ENCODE results near the gene MTHFD1L.

GRCh38 chr6:150992262-150992661, 126.8 kb downstream of the MTHFD1L start:
- TF ChIP-seq CTCF (IDR thresholded peaks at IDR 0.05): no peak
- no peak for TF ChIP-seq POLR2A (IDR thresholded peaks at IDR 0.05)

Measured in body of pancreas (tissue), 4 donors.